ENCODE measurements around the gene HNRNPH2.

The HNRNPH2 gene

DNA sequence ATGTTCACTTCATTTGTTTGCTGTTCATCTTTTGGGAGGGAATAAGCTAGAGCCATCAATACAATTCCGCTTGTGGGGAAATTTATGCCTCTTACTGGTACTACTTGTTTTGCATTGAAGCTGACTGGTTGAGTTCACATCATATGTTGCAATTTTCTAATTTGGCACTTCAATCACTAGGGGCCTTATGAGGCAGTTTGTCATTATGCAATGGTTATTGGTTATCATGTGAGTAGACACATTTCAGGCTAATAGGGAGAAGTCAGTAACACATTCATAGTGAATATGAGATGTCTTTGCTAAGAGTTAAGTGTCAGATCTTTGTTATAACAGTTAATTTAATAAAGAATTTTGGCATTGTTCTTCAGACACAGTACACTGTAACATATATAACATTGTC, 12.2 kb upstream of the HNRNPH2 start:
- no peak for DNase-seq
- no peak overlapping the region for H3K4me3 ChIP-seq (ENCODE audit: insufficient read depth, low read depth, low read length, poor library complexity, severe bottlenecking)
- H3K27ac ChIP-seq (ENCODE audit: insufficient read depth, low read length, poor library complexity, severe bottlenecking) = no peak overlapping the region
- H3K27me3 ChIP-seq (replicated peaks; ENCODE audit: control insufficient read depth, insufficient read depth, low read length, poor library complexity, severe bottlenecking) = no peaks in the 10 kb centered on the region
- no peaks in the 10 kb centered on the region for H3K4me1 ChIP-seq (ENCODE audit: control insufficient read depth, insufficient read depth, low read length, poor library complexity, severe bottlenecking)
- H3K36me3 ChIP-seq (ENCODE audit: control insufficient read depth, insufficient read depth, low read length) = no peaks in the 10 kb centered on the region
- no peaks in the 10 kb centered on the region for H3K9me3 ChIP-seq (ENCODE audit: control insufficient read depth, low read length)

DNA sequence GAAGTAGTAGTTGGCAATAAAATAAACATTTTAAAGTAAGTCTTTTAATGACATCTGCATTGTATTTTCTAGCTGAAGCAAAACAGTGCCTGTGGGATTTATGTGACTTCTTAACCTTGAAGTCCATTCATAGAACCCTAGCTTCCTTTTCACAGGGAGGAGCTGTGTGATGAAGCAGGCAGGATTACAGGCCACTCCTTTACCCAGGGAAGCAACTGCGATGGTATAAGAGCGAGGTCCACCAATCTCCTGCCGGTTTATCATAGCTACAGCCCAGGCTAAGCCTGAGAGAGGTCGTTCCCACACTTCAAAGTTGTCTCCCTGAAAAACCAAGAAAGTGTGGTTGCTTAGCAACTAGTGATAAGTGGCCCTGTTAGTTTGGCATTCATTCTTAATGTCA, 10.2 kb upstream of the HNRNPH2 start:
- Histone ChIP-seq H3K4me3 (ENCODE audit: insufficient read depth, low read depth, low read length, poor library complexity, severe bottlenecking) (no peak overlapping the region), H3K27me3 (replicated peaks; ENCODE audit: control insufficient read depth, insufficient read depth, low read length, poor library complexity, severe bottlenecking) (no peaks in the 10 kb centered on the region), H3K9me3 (ENCODE audit: control insufficient read depth, low read length) (no peaks in the 10 kb centered on the region), H3K4me1 (ENCODE audit: control insufficient read depth, insufficient read depth, low read length, poor library complexity, severe bottlenecking) (no peaks in the 10 kb centered on the region), H3K36me3 (ENCODE audit: control insufficient read depth, insufficient read depth, low read length) (no peaks in the 10 kb centered on the region), H3K27ac (ENCODE audit: insufficient read depth, low read length, poor library complexity, severe bottlenecking) (no peak overlapping the region)
- DNase-seq = no peak

DNA sequence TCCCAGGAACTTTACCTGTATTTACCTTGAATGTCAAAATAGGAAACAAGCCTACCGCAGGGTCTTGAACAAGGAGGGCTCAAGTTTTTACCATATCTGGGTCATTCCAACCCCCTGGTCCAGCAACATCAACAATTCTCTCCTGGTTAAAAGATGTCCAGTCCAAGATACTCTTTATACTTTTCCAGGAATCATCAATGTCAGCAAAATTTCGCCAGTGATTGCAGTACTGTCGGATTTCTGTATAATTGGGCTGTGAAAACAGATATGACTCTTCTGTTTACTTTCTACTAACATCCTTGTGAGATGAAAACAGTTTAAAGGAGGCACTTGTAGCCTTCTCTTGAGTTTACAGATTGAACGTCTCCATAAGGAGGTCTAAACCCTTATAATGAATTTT, 9.3 kb upstream of the HNRNPH2 start:
- Histone ChIP-seq H3K9me3 (ENCODE audit: control insufficient read depth, low read length) (no peaks in the 10 kb centered on the region), H3K36me3 (ENCODE audit: control insufficient read depth, insufficient read depth, low read length) (no peaks in the 10 kb centered on the region)

DNA sequence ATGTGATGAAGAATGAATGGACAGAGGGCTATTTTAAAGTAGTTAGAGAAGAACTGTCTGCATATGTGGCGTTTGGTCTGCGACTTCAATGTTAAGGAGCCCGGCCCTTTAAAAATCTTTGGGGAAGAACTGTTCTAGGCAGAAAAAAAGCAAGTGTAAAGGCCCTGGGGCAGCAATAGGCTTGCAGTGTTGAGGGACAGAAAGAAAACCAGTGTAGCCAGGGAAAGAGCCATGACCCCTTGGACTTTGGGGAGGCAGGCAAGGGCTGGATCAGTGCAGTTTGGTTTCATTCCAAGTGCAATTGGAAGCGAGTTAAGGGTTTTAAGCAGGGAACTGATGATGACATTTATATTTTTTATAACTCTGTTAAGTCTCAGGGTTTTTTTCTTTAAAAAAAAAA, 8.2 kb upstream of the HNRNPH2 start:
- Histone ChIP-seq H3K4me3 (ENCODE audit: insufficient read depth, low read depth, low read length, poor library complexity, severe bottlenecking) (no peak overlapping the region), H3K27ac (ENCODE audit: insufficient read depth, low read length, poor library complexity, severe bottlenecking) (no peak overlapping the region), H3K27me3 (replicated peaks; ENCODE audit: control insufficient read depth, insufficient read depth, low read length, poor library complexity, severe bottlenecking) (no peaks in the 10 kb centered on the region), H3K9me3 (ENCODE audit: control insufficient read depth, low read length) (no peaks in the 10 kb centered on the region), H3K36me3 (ENCODE audit: control insufficient read depth, insufficient read depth, low read length) (no peaks in the 10 kb centered on the region), H3K4me1 (ENCODE audit: control insufficient read depth, insufficient read depth, low read length, poor library complexity, severe bottlenecking) (no peaks in the 10 kb centered on the region)
- DNase-seq = no peak

More for the DNA sequence above, 9.3 kb upstream of the HNRNPH2 start:
- H3K27ac ChIP-seq (ENCODE audit: insufficient read depth, low read length, poor library complexity, severe bottlenecking) = no peak overlapping the region
- no peaks in the 10 kb centered on the region for H3K27me3 ChIP-seq (replicated peaks; ENCODE audit: control insufficient read depth, insufficient read depth, low read length, poor library complexity, severe bottlenecking)
- H3K4me1 ChIP-seq (ENCODE audit: control insufficient read depth, insufficient read depth, low read length, poor library complexity, severe bottlenecking) = no peaks in the 10 kb centered on the region
- no peak for DNase-seq
- H3K4me3 ChIP-seq (ENCODE audit: insufficient read depth, low read depth, low read length, poor library complexity, severe bottlenecking) = no peak overlapping the region

DNA sequence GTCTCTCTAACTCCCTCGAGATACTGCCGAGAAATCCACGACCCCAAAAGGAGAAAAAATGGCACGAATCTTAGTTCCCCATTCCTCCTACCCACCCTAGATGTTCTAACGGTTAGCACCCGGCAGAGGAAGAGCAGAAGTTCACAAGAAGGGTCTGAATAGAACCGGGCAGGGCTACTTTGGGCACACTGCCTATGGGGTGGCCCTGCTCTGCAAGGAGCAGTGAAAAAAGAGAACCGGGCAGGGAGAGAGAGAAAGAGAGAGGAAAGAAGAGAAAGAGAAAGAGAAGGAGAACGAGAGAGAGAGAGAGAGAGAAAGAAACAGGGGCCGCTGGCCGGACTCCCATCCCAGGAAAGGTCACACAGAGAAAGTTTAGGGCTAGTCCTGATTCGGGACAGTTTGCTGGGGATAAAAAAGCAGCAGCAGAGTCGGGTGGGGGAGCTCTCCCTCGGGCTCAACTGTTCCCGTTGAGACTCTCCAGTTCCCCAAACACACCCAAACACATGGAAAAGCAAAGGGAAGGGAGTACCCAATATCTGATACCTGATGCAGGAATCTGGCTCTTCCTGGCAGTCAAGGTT, 765 bp upstream of the HNRNPH2 start:
- H3K27me3 ChIP-seq (replicated peaks; ENCODE audit: control insufficient read depth, insufficient read depth, low read length, poor library complexity, severe bottlenecking) = no peaks in the 10 kb centered on the region
- H3K27ac ChIP-seq (ENCODE audit: insufficient read depth, low read length, poor library complexity, severe bottlenecking) = peak overlapping the region; percentile 95
- peak overlapping the region; percentile 74 for H3K4me3 ChIP-seq (ENCODE audit: insufficient read depth, low read depth, low read length, poor library complexity, severe bottlenecking)
- H3K36me3 ChIP-seq (ENCODE audit: control insufficient read depth, insufficient read depth, low read length) = no peaks in the 10 kb centered on the region
- DNase-seq = no peak
- no peaks in the 10 kb centered on the region for H3K4me1 ChIP-seq (ENCODE audit: control insufficient read depth, insufficient read depth, low read length, poor library complexity, severe bottlenecking)
- H3K9me3 ChIP-seq (ENCODE audit: control insufficient read depth, low read length) = no peaks in the 10 kb centered on the region

DNA sequence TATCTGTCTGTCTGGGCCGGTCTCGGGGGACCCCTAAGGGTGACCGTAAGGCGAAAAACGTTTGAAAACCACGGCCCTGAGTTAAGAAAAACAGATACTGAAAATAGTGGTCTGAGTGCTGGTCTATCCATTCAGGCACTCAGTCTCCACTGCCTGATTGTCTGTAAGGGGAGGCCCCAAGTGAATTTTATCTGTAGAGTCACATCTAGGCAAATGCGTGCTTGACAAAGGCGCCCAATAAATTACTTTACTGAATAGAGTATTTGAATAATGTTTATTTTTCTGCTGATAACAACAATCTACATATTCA, 465 bp downstream of the HNRNPH2 start:
- Histone ChIP-seq H3K4me1 (ENCODE audit: control insufficient read depth, insufficient read depth, low read length, poor library complexity, severe bottlenecking) (no peaks in the 10 kb centered on the region), H3K27me3 (replicated peaks; ENCODE audit: control insufficient read depth, insufficient read depth, low read length, poor library complexity, severe bottlenecking) (no peaks in the 10 kb centered on the region), H3K9me3 (ENCODE audit: control insufficient read depth, low read length) (no peaks in the 10 kb centered on the region), H3K36me3 (ENCODE audit: control insufficient read depth, insufficient read depth, low read length) (no peaks in the 10 kb centered on the region), H3K27ac (ENCODE audit: insufficient read depth, low read length, poor library complexity, severe bottlenecking) (peak overlapping the region; percentile 95), H3K4me3 (ENCODE audit: insufficient read depth, low read depth, low read length, poor library complexity, severe bottlenecking) (peak overlapping the region; percentile 58)
- no peak for DNase-seq

DNA sequence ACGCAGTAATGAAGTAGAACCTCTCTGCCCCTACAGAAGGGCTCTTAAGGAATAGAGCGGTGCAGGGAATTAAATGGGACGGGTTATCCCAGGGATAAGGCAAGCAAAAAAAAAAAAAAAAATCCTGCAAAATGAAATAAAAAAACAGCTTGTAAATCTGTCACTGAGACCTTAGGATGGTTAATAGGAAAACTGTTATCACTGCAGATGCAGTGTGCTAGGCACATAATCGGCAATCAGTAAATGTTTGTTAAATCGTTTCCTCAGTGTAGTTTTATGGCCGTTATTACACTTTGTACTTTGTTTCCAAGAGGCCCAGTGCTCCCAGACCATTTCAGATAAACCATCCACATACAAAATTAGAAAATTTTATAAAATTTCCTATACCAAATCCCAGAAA, 1.0 kb downstream of the HNRNPH2 start:
- Histone ChIP-seq H3K4me3 (ENCODE audit: insufficient read depth, low read depth, low read length, poor library complexity, severe bottlenecking) (peak overlapping the region; percentile 58), H3K4me1 (ENCODE audit: control insufficient read depth, insufficient read depth, low read length, poor library complexity, severe bottlenecking) (no peaks in the 10 kb centered on the region), H3K27ac (ENCODE audit: insufficient read depth, low read length, poor library complexity, severe bottlenecking) (peak overlapping the region; percentile 95), H3K36me3 (ENCODE audit: control insufficient read depth, insufficient read depth, low read length) (no peaks in the 10 kb centered on the region), H3K27me3 (replicated peaks; ENCODE audit: control insufficient read depth, insufficient read depth, low read length, poor library complexity, severe bottlenecking) (no peaks in the 10 kb centered on the region), H3K9me3 (ENCODE audit: control insufficient read depth, low read length) (no peaks in the 10 kb centered on the region)
- no peak for DNase-seq

DNA sequence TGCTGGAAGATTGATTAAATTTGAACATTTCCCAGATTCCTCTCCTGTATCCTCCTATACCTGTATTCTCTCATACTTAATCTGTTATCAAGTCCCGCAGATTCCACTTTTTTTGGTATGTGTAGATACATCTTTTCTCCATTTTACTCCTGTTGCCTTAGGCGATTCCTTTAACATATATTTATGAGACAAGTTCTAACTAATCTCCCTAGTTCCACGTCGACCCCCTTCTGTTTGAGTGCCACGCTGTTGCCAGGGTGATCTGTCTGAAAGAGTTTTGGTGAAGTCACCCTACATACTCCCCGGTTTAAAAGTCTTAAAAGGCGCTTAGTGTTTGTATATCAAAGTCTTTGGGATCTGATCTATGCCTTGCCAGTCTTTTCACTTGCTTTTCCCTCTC, 2.4 kb downstream of the HNRNPH2 start:
- H3K4me3 ChIP-seq (ENCODE audit: insufficient read depth, low read depth, low read length, poor library complexity, severe bottlenecking) = no peak overlapping the region
- H3K36me3 ChIP-seq (ENCODE audit: control insufficient read depth, insufficient read depth, low read length) = no peaks in the 10 kb centered on the region
- no peaks in the 10 kb centered on the region for H3K4me1 ChIP-seq (ENCODE audit: control insufficient read depth, insufficient read depth, low read length, poor library complexity, severe bottlenecking)
- DNase-seq = no peak
- H3K27ac ChIP-seq (ENCODE audit: insufficient read depth, low read length, poor library complexity, severe bottlenecking) = peak overlapping the region; percentile 18
- no peaks in the 10 kb centered on the region for H3K27me3 ChIP-seq (replicated peaks; ENCODE audit: control insufficient read depth, insufficient read depth, low read length, poor library complexity, severe bottlenecking)
- H3K9me3 ChIP-seq (ENCODE audit: control insufficient read depth, low read length) = no peaks in the 10 kb centered on the region

DNA sequence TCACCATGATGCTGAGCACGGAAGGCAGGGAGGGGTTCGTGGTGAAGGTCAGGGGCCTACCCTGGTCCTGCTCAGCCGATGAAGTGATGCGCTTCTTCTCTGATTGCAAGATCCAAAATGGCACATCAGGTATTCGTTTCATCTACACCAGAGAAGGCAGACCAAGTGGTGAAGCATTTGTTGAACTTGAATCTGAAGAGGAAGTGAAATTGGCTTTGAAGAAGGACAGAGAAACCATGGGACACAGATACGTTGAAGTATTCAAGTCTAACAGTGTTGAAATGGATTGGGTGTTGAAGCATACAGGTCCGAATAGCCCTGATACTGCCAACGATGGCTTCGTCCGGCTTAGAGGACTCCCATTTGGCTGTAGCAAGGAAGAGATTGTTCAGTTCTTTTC, 4.0 kb downstream of the HNRNPH2 start:
- H3K27ac ChIP-seq (ENCODE audit: insufficient read depth, low read length, poor library complexity, severe bottlenecking) = no peak overlapping the region
- H3K4me3 ChIP-seq (ENCODE audit: insufficient read depth, low read depth, low read length, poor library complexity, severe bottlenecking) = no peak overlapping the region
- DNase-seq = no peak
- H3K27me3 ChIP-seq (replicated peaks; ENCODE audit: control insufficient read depth, insufficient read depth, low read length, poor library complexity, severe bottlenecking) = no peaks in the 10 kb centered on the region
- H3K9me3 ChIP-seq (ENCODE audit: control insufficient read depth, low read length) = no peaks in the 10 kb centered on the region
- no peaks in the 10 kb centered on the region for H3K36me3 ChIP-seq (ENCODE audit: control insufficient read depth, insufficient read depth, low read length)
- no peaks in the 10 kb centered on the region for H3K4me1 ChIP-seq (ENCODE audit: control insufficient read depth, insufficient read depth, low read length, poor library complexity, severe bottlenecking)

DNA sequence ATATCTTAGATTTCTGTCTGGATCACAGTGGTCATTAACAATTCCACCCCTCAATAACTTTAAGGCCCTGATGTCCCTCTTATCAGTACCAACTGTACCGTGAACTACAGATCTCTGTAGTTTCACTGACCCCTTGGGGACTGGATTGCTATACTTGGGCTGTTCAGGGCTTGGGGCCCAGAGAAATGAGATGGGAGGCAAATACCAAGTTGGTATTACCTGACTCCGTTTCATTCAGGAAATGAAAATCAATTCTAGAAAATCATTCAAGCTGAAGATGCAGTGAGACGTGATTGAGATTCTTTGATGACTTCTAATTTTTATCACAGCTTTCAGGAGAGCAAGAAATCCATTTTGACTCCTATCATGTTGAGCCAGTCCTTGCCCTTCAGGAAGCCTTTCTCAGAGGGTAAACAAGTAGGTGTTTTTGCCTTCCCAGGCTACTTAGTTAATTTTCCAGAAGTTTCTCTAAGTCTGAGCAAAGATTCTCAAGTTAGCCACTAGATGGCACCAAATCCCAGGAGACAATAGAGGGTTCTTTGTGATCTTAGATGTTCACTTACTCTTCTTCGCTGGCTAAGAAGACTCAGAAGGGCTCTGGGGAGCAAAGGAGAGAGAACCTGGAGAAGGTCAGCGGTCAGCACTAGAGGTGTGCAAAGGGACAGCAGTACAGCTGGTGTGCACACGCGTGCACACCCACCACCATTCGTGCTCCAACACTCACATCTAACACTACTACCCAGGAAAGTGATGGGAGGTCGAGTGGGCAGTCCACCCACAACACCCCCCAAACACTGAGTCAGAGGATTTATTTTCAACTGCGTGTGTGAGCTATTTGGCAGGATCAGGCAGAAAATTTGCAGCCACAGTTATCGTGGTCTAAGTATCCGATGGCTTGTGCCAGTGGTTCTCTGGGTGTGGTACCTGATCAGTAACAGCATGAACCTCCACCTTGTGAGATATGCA, 7.4 kb downstream of the HNRNPH2 start:
- peak in 1 of 3 donors; percentile 25 for DNase-seq
- Histone ChIP-seq H3K27ac (ENCODE audit: insufficient read depth, low read length, poor library complexity, severe bottlenecking) (peak overlapping the region; percentile 27), H3K9me3 (ENCODE audit: control insufficient read depth, low read length) (no peaks in the 10 kb centered on the region), H3K36me3 (ENCODE audit: control insufficient read depth, insufficient read depth, low read length) (no peaks in the 10 kb centered on the region), H3K4me1 (ENCODE audit: control insufficient read depth, insufficient read depth, low read length, poor library complexity, severe bottlenecking) (no peaks in the 10 kb centered on the region), H3K27me3 (replicated peaks; ENCODE audit: control insufficient read depth, insufficient read depth, low read length, poor library complexity, severe bottlenecking) (no peaks in the 10 kb centered on the region), H3K4me3 (ENCODE audit: insufficient read depth, low read depth, low read length, poor library complexity, severe bottlenecking) (no peak overlapping the region)

All from effector memory CD4-positive, alpha-beta T cell (primary cell).